GM12873 (cell line): ENCODE results near the gene INSIG1.

ENCODE experiments used
- TF ChIP-seq, protein P1 (sequence below): IDR thresholded peaks from 2 replicates; pipeline ENCODE4 v1.5.1; 2012; ENCODE audit warnings: low read depth, mild to moderate bottlenecking, moderate library complexity, low read length, control low read depth; ENCODE audit not compliant: insufficient read depth; ENCODE audit errors: missing control alignments

Gene INSIG1

DNA sequence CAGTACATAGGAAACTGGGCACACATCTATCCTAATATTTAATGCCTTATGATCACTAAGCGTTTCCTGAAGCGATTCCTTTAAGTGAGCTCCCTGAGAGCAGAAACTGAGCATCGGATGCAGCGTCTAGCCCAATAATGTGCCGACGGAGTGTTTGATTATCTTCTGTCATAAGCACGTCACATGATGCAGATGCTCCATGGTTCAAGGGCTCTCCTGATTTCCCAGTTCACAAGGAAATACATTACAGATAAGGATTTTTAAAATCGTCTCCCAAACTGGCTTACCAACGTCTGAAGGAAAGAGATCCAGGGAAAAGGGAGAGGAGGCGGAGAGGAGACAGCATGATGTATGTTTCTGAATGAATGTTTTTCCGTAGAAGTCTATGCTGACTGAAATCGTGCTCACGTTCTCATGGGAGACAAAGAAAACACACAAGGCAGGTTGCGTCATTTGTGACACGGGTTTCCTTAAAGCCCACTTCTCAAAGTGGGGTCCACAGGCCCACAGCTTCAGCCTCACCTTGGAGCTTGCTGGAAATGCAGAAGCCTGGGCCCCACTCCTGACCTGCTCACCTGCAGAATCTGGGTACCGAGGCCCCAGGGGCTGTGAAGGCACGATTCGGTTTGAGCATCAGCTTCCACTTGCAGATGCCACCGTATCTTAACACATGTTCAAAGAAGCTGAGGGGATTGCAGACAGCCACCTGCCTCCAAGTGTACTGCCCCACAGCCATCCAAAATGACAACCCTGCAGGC, 21.5 kb upstream of the INSIG1 start:
- TF ChIP-seq, protein P1, sequence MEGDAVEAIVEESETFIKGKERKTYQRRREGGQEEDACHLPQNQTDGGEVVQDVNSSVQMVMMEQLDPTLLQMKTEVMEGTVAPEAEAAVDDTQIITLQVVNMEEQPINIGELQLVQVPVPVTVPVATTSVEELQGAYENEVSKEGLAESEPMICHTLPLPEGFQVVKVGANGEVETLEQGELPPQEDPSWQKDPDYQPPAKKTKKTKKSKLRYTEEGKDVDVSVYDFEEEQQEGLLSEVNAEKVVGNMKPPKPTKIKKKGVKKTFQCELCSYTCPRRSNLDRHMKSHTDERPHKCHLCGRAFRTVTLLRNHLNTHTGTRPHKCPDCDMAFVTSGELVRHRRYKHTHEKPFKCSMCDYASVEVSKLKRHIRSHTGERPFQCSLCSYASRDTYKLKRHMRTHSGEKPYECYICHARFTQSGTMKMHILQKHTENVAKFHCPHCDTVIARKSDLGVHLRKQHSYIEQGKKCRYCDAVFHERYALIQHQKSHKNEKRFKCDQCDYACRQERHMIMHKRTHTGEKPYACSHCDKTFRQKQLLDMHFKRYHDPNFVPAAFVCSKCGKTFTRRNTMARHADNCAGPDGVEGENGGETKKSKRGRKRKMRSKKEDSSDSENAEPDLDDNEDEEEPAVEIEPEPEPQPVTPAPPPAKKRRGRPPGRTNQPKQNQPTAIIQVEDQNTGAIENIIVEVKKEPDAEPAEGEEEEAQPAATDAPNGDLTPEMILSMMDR: no peak

DNA sequence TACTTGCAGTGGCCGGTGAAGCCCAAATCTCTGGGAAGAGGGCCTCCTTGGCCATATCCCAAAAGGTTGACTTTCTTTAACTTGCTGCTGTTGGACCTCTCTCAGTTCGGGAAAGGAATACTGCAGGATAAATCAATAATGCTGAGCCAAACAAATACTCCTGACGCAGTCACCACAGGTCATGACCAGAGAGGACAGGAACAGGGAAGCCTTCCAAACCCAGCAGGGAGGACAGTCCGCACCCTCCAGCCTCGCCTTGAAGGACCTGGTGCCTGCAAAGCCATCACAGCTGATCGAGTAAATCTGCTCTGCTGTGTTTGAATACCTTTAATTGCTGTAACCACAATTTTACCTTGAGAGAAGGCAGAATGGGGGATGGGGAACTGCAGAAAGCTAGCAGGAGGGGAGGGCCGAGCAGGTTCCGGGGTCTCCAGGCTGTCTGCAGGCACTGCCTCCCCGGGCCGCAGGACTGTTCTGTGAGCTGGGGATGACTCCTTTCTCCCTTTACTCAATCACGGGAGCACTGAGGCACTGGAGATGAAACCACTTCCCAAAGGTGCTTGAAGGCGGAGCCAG, 20.8 kb upstream of the INSIG1 start:
- TF ChIP-seq, protein P1: no peak

DNA sequence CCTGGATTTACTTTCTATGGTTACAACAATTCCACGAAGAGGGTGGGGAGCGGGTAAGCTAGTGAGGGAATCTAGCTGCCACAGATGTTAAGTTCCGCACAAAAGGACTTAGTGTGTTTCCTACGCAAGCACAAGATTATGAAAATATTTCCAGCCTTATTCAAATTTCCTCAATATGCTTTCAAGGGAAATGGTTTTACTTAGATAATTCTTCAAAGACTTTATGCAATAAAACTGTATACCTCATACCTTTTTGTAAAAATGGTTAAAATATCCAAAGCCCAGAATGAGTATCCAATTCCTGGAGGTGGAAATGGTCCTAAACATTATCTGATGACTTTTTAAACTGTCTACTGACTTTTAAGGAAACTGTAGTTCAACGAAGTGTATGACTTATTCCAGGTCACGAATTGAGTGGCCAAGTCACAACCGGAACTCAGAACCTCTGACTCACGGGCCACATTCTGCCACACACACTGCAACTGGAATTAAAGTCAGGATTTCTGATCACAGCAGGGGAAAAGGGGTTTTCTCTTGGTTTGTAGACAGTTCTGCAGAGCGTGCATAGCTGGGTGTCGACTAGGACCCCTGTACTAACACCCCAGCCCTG, 20.2 kb upstream of the INSIG1 start:
- TF ChIP-seq, protein P1: no peak

DNA sequence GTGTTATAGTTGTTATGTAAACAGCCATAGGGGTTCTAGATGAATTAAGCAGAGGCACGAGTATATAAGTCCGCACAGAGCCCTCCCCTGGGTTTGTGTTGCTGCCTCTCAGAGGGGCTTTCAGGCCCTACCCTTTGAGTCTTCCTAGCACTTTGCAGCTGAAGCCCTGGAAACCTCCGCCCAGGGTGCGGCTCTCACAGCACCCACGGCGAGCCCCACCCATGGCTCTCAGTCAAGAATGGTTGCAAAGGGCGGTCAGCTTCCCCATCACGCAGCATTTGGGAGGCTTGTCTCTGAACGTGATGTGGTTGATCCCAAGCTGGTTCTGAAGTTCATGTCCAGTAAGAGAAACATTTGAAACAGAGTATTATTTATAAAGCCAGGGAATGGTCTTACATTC, 18.8 kb upstream of the INSIG1 start:
- TF ChIP-seq, protein P1: no peak

DNA sequence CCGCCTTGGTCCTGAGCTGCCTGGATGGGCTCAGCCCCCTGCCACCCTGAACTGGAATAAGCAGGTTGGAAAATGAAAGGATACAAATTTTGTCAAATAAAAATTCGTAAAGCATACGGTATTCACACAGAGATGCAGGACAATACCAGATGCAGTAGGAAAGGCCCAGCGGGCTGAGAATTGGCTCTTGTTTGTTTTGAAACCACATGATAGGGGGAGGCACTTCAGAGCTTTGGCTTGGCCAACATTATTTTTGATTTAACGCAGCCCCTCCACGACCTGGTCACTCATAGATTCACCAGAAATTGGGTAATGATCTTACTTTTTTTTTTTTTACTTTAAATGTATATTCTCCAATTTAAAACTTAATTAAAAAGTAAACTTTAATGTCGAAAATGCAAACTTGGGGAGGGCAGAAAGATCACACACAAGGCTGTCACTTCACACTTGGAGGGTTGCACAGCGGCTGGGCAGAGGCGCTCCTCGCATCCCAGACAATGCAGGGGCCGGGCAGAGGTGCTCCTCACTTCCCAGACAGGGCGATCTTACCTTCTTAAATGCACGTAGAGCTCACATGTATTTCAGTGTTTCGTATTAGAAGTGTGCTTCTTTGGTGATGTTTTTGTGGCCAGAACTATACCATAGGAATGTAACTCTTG, 17.8 kb upstream of the INSIG1 start:
- TF ChIP-seq, protein P1: no peak

DNA sequence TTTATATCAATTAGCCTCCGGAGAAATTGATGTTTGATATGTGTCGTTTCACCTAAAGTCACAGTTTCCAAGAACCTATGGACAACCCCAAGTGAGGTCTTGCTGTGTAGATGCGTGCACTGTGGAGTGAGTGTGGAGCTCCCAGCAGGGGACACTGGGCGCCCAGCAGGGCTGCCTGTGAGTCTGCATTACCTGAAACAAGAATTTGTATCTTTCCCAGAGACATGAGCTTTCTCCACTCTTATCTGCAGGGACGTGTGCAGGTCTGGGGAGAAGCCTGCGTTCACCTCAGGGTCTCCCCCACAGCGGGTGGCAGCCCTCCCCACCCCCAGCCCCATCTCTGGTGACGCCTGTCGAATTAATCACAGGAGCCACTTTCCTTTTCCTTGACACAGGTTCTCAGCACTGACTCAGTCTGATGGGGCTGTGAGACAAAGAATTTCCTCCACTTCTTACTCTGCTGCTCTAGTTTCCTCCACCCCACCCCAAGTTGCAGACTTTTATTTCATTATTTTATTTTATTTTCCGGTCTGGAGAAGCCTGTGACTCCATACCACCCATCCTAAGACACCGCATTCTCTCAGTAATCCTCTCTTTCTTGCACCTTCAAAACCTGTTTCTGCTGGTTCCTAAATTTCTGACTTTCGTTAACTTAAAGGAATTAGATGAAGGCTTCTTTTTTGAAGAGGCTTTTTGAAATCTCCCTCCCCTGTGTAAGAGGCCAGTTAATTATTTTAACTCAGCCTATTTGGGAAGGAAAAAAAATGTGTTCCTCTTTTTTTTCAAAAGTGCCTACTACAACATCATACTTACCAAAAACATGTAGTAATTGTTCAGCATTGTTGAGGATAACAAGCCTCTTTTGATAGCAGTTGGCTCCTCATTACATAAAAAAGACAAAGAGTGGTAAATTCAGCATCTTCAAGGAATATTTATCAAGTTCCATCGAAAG, 17.0 kb upstream of the INSIG1 start:
- TF ChIP-seq, protein P1: no peak
